Prostate gland (tissue), 2 donors: Measurements from ENCODE around the gene SCMH1.

ENCODE experiments used
- POLR2A ChIP-seq: fragments of 450-650 bp; IDR thresholded peaks from one replicate; pipeline ENCODE4 v1.6.1; 2016; ENCODE audit warnings: antibody characterized with exemption, mild to moderate bottlenecking
- POLR2AphosphoS5 ChIP-seq: sonication (generic); formaldehyde crosslinking; IDR thresholded peaks from one replicate; pipeline ENCODE4 v1.6.1; 2017; ENCODE audit warnings: antibody characterized with exemption
- TF ChIP-seq, protein P1 (sequence below), 4 experiments: fragments of 200-600 bp in 2 of 4; fragments of 450-650 bp in 2 of 4; sonication (generic) in 2 of 4; IDR thresholded peaks; 1 replicate in 3 of 4; 2 replicates in 1 of 4; pipeline ENCODE4 v1.5.1; 2016 to 2019; ENCODE audit warnings: antibody characterized with exemption in 4 of 4, mild to moderate bottlenecking in 2 of 4, moderate library complexity in 2 of 4

DNA sequence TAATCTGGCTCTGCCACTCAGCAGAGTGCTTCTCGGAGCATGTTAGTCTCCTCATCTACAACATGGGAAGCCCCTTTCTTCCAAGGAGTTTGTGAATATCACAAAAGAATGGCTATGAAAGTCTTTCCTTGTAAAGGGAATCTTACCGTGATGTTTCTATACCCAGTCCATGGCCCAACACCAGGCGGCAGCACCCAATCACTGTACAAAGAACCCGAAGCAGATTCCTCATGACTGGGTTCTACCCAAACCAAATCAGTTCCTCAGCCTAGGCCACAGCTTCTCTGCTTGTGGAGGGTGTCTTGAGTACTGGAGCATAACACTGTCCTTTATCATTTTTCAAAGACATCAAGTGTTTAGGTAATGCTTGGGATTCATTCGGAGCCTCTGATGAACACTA, 204.0 kb downstream of the SCMH1 start:
- TF ChIP-seq, protein P1, sequence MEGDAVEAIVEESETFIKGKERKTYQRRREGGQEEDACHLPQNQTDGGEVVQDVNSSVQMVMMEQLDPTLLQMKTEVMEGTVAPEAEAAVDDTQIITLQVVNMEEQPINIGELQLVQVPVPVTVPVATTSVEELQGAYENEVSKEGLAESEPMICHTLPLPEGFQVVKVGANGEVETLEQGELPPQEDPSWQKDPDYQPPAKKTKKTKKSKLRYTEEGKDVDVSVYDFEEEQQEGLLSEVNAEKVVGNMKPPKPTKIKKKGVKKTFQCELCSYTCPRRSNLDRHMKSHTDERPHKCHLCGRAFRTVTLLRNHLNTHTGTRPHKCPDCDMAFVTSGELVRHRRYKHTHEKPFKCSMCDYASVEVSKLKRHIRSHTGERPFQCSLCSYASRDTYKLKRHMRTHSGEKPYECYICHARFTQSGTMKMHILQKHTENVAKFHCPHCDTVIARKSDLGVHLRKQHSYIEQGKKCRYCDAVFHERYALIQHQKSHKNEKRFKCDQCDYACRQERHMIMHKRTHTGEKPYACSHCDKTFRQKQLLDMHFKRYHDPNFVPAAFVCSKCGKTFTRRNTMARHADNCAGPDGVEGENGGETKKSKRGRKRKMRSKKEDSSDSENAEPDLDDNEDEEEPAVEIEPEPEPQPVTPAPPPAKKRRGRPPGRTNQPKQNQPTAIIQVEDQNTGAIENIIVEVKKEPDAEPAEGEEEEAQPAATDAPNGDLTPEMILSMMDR (IDR thresholded peaks at IDR 0.05), result peak in 1 of 4 experiments; percentile 7
- TF ChIP-seq POLR2A (no peak), POLR2AphosphoS5 (no peak)
